Loucy (cell line): ENCODE results near the gene SNRNP70.
"Not testable (repeated sequence)": the region's sequence is repeated elsewhere in the genome, so short reads cannot be mapped to it uniquely, and the experiment has no call there.

Experiments used
- H2AFZ ChIP-seq: fragments of 200-600 bp; sonication (generic); 2 replicates; pipeline ENCODE4 v1.6.0; 2016; ENCODE audit warnings: antibody characterized with exemption, mild to moderate bottlenecking, low read length, moderate library complexity
- H3F3A ChIP-seq: fragments of 200-600 bp; 2 replicates; pipeline ENCODE4 v1.6.0; 2016; ENCODE audit warnings: antibody characterized with exemption, low read depth, mild to moderate bottlenecking
- H3K27me3 ChIP-seq: fragments of 200-600 bp; sonication (generic); 2 replicates; pipeline ENCODE4 v1.6.1; 2014; ENCODE audit warnings: low read length, mild to moderate bottlenecking; ENCODE audit not compliant: insufficient read depth, poor library complexity, severe bottlenecking
- H3K36me3 ChIP-seq: fragments of 200-600 bp; sonication (generic); 2 replicates; pipeline ENCODE4 v1.6.1; 2016; ENCODE audit warnings: low read length; ENCODE audit not compliant: insufficient read depth
- H3K4me1 ChIP-seq: fragments of 200-600 bp; sonication (generic); 2 replicates; pipeline ENCODE4 v1.5.1; 2014; ENCODE audit warnings: low read length, mild to moderate bottlenecking; ENCODE audit not compliant: insufficient read depth, poor library complexity, severe bottlenecking
- H3K4me2 ChIP-seq: fragments of 200-600 bp; sonication (generic); 2 replicates; pipeline ENCODE4 v1.6.0; 2014; ENCODE audit warnings: antibody characterized with exemption, low read length, low read depth, mild to moderate bottlenecking; ENCODE audit not compliant: poor library complexity, severe bottlenecking
- H3K4me3 ChIP-seq: fragments of 200-600 bp; sonication (generic); 2 replicates; pipeline ENCODE4 v1.5.1; 2014; ENCODE audit warnings: low read length, mild to moderate bottlenecking, mixed read lengths; ENCODE audit not compliant: poor library complexity, severe bottlenecking
- H3K79me2 ChIP-seq: fragments of 200-600 bp; sonication (generic); 2 replicates; pipeline ENCODE4 v1.6.1; 2014; ENCODE audit warnings: low read length; ENCODE audit not compliant: insufficient read depth
- H3K9ac ChIP-seq: fragments of 200-600 bp; sonication (generic); 2 replicates; pipeline ENCODE4 v1.6.0; 2014; ENCODE audit warnings: mild to moderate bottlenecking, low read depth, low read length, moderate library complexity; ENCODE audit not compliant: poor library complexity, severe bottlenecking
- H3K9me2 ChIP-seq: fragments of 200-600 bp; sonication (generic); replicated peaks from 2 replicates; pipeline ENCODE4 v1.6.1; 2016; ENCODE audit warnings: low read depth, low read length, mixed read lengths
- H3K9me3 ChIP-seq: fragments of 200-600 bp; sonication (generic); 2 replicates; pipeline ENCODE4 v1.6.1; 2014; ENCODE audit warnings: mild to moderate bottlenecking, antibody characterized with exemption, low read length, low read depth; ENCODE audit not compliant: insufficient read depth
- H4K20me1 ChIP-seq: fragments of 200-600 bp; sonication (generic); 2 replicates; pipeline ENCODE4 v1.6.0; 2014; ENCODE audit warnings: antibody characterized with exemption, low read length, mild to moderate bottlenecking; ENCODE audit not compliant: insufficient read depth, poor library complexity, severe bottlenecking
- EZH2phosphoT487 ChIP-seq: fragments of 200-600 bp; IDR thresholded peaks from 2 replicates; pipeline ENCODE4 v1.6.1; 2018; ENCODE audit warnings: antibody characterized with exemption, mild to moderate bottlenecking, moderate library complexity, borderline replicate concordance
- TF ChIP-seq, protein P1 (sequence below): fragments of 200-600 bp; sonication (generic); conservative IDR thresholded peaks from 2 replicates; pipeline ENCODE4 v1.5.1; 2014; ENCODE audit warnings: mild to moderate bottlenecking, antibody characterized with exemption, low read length

Gene SNRNP70

DNA sequence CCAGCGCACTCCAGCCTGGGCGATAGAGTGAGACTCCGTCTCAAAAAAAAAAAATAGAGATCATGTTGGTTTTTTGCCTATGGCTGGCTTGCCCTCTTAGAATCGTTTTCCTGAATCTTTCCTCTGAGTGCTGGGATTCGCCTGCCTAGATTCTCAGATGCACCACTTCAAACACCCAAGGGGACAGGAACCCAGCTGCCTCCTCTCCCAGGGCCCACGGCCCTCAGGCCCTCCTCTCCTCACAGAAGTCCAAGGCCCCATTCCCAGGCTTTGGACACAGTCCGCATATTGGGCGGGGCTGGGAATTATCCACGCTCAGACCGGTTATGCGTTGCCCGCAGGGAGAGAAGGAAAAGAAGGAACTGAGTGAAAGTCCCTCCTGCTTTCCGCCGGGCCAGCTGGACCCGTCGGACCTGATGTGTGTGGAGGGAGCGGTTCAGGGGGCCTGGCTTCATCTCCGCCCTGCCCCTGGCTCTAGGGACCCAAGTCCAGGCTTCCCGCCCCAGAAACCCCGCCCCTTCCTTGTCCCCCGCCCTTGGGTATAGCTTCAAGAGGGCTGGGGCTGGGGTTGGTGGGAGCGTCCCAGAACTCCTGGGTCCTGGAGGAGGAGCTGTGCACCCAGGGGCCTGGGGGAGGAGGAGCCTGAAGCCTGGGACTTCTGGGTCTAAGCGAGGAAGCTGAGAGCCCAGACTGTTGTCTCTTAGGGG lies 39.9 kb downstream of the SNRNP70 start:
- Histone ChIP-seq H3K27me3 (no peaks in the 10 kb centered on the region), H3K9me2 (no peaks in the 10 kb centered on the region), H3K4me1 (peaks cover 9% of the 10 kb centered on the region)

DNA sequence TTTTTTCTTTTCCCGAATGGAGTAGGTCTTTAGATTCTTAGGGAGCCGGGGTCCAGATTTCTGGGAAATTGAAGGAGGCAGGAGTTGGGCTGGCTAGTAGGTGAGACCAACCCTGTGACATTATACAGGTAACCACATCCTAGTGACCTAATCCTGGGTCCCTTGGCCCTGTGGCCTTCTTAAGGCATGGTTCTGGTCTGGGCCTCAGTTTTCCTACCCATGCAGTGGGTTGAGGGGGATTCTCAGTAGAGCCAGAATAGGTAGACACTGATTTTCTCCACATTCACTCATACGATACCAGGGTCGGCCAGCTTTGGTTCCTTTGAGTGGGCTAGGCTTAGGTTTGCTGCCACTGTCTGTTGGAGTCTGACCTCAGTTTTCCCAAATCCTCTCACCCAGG lies 41.3 kb downstream of the SNRNP70 start:
- no peaks in the 10 kb centered on the region for H3K36me3 ChIP-seq
- H3K9me2 ChIP-seq, result no peaks in the 10 kb centered on the region
- no peaks in the 10 kb centered on the region for H4K20me1 ChIP-seq
- no peak overlapping the region for H3K4me2 ChIP-seq
- peaks cover 9% of the 10 kb centered on the region for H3K4me1 ChIP-seq
- no peak overlapping the region for H3K9ac ChIP-seq
- no peaks in the 10 kb centered on the region for H3K27me3 ChIP-seq
- H3K9me3 ChIP-seq, result no peaks in the 10 kb centered on the region
- no peaks in the 10 kb centered on the region for H3F3A ChIP-seq
- TF ChIP-seq, protein P1, sequence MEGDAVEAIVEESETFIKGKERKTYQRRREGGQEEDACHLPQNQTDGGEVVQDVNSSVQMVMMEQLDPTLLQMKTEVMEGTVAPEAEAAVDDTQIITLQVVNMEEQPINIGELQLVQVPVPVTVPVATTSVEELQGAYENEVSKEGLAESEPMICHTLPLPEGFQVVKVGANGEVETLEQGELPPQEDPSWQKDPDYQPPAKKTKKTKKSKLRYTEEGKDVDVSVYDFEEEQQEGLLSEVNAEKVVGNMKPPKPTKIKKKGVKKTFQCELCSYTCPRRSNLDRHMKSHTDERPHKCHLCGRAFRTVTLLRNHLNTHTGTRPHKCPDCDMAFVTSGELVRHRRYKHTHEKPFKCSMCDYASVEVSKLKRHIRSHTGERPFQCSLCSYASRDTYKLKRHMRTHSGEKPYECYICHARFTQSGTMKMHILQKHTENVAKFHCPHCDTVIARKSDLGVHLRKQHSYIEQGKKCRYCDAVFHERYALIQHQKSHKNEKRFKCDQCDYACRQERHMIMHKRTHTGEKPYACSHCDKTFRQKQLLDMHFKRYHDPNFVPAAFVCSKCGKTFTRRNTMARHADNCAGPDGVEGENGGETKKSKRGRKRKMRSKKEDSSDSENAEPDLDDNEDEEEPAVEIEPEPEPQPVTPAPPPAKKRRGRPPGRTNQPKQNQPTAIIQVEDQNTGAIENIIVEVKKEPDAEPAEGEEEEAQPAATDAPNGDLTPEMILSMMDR, result no peak
- TF ChIP-seq EZH2phosphoT487, result no peak
- no peaks in the 10 kb centered on the region for H3K79me2 ChIP-seq
- H2AFZ ChIP-seq, result no peak overlapping the region
- no peak overlapping the region for H3K4me3 ChIP-seq

More for the DNA sequence above, 39.9 kb downstream of the SNRNP70 start:
- Histone ChIP-seq H3K79me2 (no peaks in the 10 kb centered on the region), H3K4me2 (no peak overlapping the region), H4K20me1 (no peaks in the 10 kb centered on the region), H3K36me3 (no peaks in the 10 kb centered on the region), H3K9me3 (no peaks in the 10 kb centered on the region), H2AFZ (no peak overlapping the region), H3K9ac (no peak overlapping the region), H3K4me3 (no peak overlapping the region), H3F3A (no peaks in the 10 kb centered on the region)
- TF ChIP-seq EZH2phosphoT487, result no peak
- TF ChIP-seq, protein P1, result no peak

DNA sequence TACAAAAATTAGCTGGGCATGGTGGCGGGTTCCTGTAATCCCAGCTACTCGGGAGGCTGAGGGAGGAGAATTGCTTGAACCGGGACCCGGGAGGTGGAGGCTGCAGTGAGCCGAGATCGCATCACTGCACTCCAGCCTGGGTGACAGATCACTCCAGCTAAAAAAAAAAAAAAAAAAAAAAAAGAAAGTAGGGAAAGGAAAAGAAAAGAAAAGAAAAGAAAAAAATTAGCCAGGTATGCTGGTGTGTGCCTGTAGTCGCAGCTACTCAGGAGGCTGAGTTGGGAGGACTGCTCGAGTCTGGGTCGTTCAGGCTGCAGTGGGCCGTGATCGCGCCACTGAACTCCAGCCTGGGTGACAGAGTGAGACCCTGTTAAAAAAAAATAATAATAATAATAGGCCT lies 42.0 kb downstream of the SNRNP70 start:
- not testable (repeated sequence) for H2AFZ ChIP-seq, H3K9me2 ChIP-seq, H3K4me2 ChIP-seq

More for the DNA sequence above, 42.0 kb downstream of the SNRNP70 start:
- H3K79me2 ChIP-seq, H3K4me3 ChIP-seq, H3F3A ChIP-seq, H3K36me3 ChIP-seq, H4K20me1 ChIP-seq, H3K9ac ChIP-seq, H3K9me3 ChIP-seq, H3K27me3 ChIP-seq, H3K4me1 ChIP-seq: not testable (repeated sequence)
